Measurements from ENCODE around the gene RBMS3. TPM values are rescaled to one million over a fixed set of nuclear protein-coding genes. Genes with fewer than 3 reads are reported as not detected.

The RBMS3 gene
- total RNA-seq, 1 experiment from 2014 or later: 1.3 TPM

- intact Hi-C loops (cut with micrococcal nuclease; ENCODE audit: unreplicated experiment): no loop called here
- H3K36me3 Mint-ChIP-seq (ENCODE audit: insufficient read depth, unreplicated experiment): no peaks in the 10 kb centered on the region
- DNase-seq: no peak
- no peaks in the 10 kb centered on the region for H3K9me3 Mint-ChIP-seq (ENCODE audit: low read depth, unreplicated experiment)
- H3K27me3 Mint-ChIP-seq (ENCODE audit: unreplicated experiment): no peaks in the 10 kb centered on the region
- no peak overlapping the region for H3K27ac Mint-ChIP-seq (ENCODE audit: unreplicated experiment)
- H3K4me1 Mint-ChIP-seq (ENCODE audit: low read depth, unreplicated experiment): no peaks in the 10 kb centered on the region
- H3K4me3 Mint-ChIP-seq (ENCODE audit: low read depth, unreplicated experiment): no peak overlapping the region
- TF ChIP-seq, protein P1, sequence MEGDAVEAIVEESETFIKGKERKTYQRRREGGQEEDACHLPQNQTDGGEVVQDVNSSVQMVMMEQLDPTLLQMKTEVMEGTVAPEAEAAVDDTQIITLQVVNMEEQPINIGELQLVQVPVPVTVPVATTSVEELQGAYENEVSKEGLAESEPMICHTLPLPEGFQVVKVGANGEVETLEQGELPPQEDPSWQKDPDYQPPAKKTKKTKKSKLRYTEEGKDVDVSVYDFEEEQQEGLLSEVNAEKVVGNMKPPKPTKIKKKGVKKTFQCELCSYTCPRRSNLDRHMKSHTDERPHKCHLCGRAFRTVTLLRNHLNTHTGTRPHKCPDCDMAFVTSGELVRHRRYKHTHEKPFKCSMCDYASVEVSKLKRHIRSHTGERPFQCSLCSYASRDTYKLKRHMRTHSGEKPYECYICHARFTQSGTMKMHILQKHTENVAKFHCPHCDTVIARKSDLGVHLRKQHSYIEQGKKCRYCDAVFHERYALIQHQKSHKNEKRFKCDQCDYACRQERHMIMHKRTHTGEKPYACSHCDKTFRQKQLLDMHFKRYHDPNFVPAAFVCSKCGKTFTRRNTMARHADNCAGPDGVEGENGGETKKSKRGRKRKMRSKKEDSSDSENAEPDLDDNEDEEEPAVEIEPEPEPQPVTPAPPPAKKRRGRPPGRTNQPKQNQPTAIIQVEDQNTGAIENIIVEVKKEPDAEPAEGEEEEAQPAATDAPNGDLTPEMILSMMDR (IDR thresholded peaks at IDR 0.05; ENCODE audit: unreplicated experiment): no peak
- BruUV-seq (replicated peaks): no TSS peak
- CTCF ChIA-PET: no interaction called here
Measured at GRCh38 chr3:29896856-29897255, 616.0 kb downstream of the RBMS3 start.

GRCh38 chr3:29898171-29898965, 617.5 kb downstream of the RBMS3 start:
- BruUV-seq (replicated peaks): no TSS peak
- Mint-ChIP-seq H3K9me3 (ENCODE audit: low read depth, unreplicated experiment) (no peaks in the 10 kb centered on the region), H3K27ac (ENCODE audit: unreplicated experiment) (no peak overlapping the region), H3K36me3 (ENCODE audit: insufficient read depth, unreplicated experiment) (no peaks in the 10 kb centered on the region), H3K4me1 (ENCODE audit: low read depth, unreplicated experiment) (no peaks in the 10 kb centered on the region), H3K4me3 (ENCODE audit: low read depth, unreplicated experiment) (no peak overlapping the region), H3K27me3 (ENCODE audit: unreplicated experiment) (no peaks in the 10 kb centered on the region)
- TF ChIP-seq, protein P1 (IDR thresholded peaks at IDR 0.05; ENCODE audit: unreplicated experiment): no peak
- intact Hi-C loops (cut with micrococcal nuclease; ENCODE audit: unreplicated experiment): no loop called here
- DNase-seq: no peak
- CTCF ChIA-PET: no interaction called here

GRCh38 chr3:29899021-29899420, 618.1 kb downstream of the RBMS3 start:
- Mint-ChIP-seq H3K36me3 (ENCODE audit: insufficient read depth, unreplicated experiment) (no peaks in the 10 kb centered on the region), H3K4me3 (ENCODE audit: low read depth, unreplicated experiment) (no peak overlapping the region), H3K4me1 (ENCODE audit: low read depth, unreplicated experiment) (no peaks in the 10 kb centered on the region), H3K27me3 (ENCODE audit: unreplicated experiment) (no peaks in the 10 kb centered on the region), H3K9me3 (ENCODE audit: low read depth, unreplicated experiment) (no peaks in the 10 kb centered on the region), H3K27ac (ENCODE audit: unreplicated experiment) (no peak overlapping the region)
- intact Hi-C loops (cut with micrococcal nuclease; ENCODE audit: unreplicated experiment): no loop called here
- no TSS peak for BruUV-seq (replicated peaks)
- CTCF ChIA-PET: interaction anchor here (0.5 kb wide), 1 partner anchor 776 kb away, joined by 3 read pairs; no protein-coding TSS in a partner anchor
- no peak for DNase-seq
- TF ChIP-seq, protein P1 (IDR thresholded peaks at IDR 0.05; ENCODE audit: unreplicated experiment): no peak

GRCh38 chr3:29901097-29901496, 620.2 kb downstream of the RBMS3 start:
- BruUV-seq (replicated peaks): no TSS peak
- intact Hi-C loops (cut with micrococcal nuclease; ENCODE audit: unreplicated experiment): no loop called here
- CTCF ChIA-PET: no interaction called here

More at GRCh38 chr3:29901097-29901496, 620.2 kb downstream of the RBMS3 start:
- H3K4me1 Mint-ChIP-seq (ENCODE audit: low read depth, unreplicated experiment): no peaks in the 10 kb centered on the region
- TF ChIP-seq, protein P1 (IDR thresholded peaks at IDR 0.05; ENCODE audit: unreplicated experiment): no peak
- H3K27me3 Mint-ChIP-seq (ENCODE audit: unreplicated experiment): no peaks in the 10 kb centered on the region
- no peak overlapping the region for H3K27ac Mint-ChIP-seq (ENCODE audit: unreplicated experiment)
- H3K4me3 Mint-ChIP-seq (ENCODE audit: low read depth, unreplicated experiment): no peak overlapping the region
- DNase-seq: no peak
- H3K9me3 Mint-ChIP-seq (ENCODE audit: low read depth, unreplicated experiment): no peaks in the 10 kb centered on the region
- no peaks in the 10 kb centered on the region for H3K36me3 Mint-ChIP-seq (ENCODE audit: insufficient read depth, unreplicated experiment)
